Activated CD4-positive, alpha-beta T cell treated with anti-CD3 and anti-CD28 coated beads for 1 hour (primary cell): ENCODE measurements around the gene UVRAG.

Experiments used
- DNase-seq: peaks from one replicate; pipeline ENCODE4 v3.0.0-alpha.2; 2020

The UVRAG gene

GRCh38 chr11:75884321-75884720 lies 69.3 kb downstream of the UVRAG start:
- no peak for DNase-seq

- DNase-seq, result no peak
Measured at GRCh38 chr11:75888416-75888815, 73.4 kb downstream of the UVRAG start.

GRCh38 chr11:75891947-75892739 lies 77.1 kb downstream of the UVRAG start:
- no peak for DNase-seq

- no peak for DNase-seq
Measured at GRCh38 chr11:75893251-75893650, 78.2 kb downstream of the UVRAG start.

GRCh38 chr11:75894036-75894585 lies 79.1 kb downstream of the UVRAG start:
- no peak for DNase-seq

GRCh38 chr11:75896843-75897419 lies 81.9 kb downstream of the UVRAG start:
- DNase-seq, result no peak

GRCh38 chr11:75898871-75899270 lies 83.9 kb downstream of the UVRAG start:
- DNase-seq, result no peak

- no peak for DNase-seq
Measured at GRCh38 chr11:75899806-75900205, 84.8 kb downstream of the UVRAG start.

GRCh38 chr11:75900848-75901247 lies 85.8 kb downstream of the UVRAG start:
- DNase-seq, result no peak

GRCh38 chr11:75902631-75903030 lies 87.6 kb downstream of the UVRAG start:
- DNase-seq, result no peak

- no peak for DNase-seq
Measured at GRCh38 chr11:75903276-75903675, 88.3 kb downstream of the UVRAG start.

GRCh38 chr11:75905434-75905833 lies 90.4 kb downstream of the UVRAG start:
- DNase-seq, result no peak

GRCh38 chr11:75907906-75908527 lies 93.0 kb downstream of the UVRAG start:
- no peak for DNase-seq

- DNase-seq, result no peak
Measured at GRCh38 chr11:75910426-75911145, 95.6 kb downstream of the UVRAG start.

- DNase-seq, result no peak
Measured at GRCh38 chr11:75911459-75911858, 96.4 kb downstream of the UVRAG start.

- DNase-seq, result no peak
Measured at GRCh38 chr11:75913984-75914383, 99.0 kb downstream of the UVRAG start.

GRCh38 chr11:75916882-75917281 lies 101.9 kb downstream of the UVRAG start:
- DNase-seq, result no peak

GRCh38 chr11:75918331-75918730 lies 103.3 kb downstream of the UVRAG start:
- no peak for DNase-seq

GRCh38 chr11:75919525-75919924 lies 104.5 kb downstream of the UVRAG start:
- DNase-seq, result no peak

GRCh38 chr11:75920848-75921247 lies 105.8 kb downstream of the UVRAG start:
- no peak for DNase-seq

- DNase-seq, result no peak
Measured at GRCh38 chr11:75921808-75922207, 106.8 kb downstream of the UVRAG start.

GRCh38 chr11:75924966-75925784 lies 110.2 kb downstream of the UVRAG start:
- no peak for DNase-seq
